H1 (cell line): ENCODE data around the gene ZNF644. TPM values are rescaled to one million over a fixed set of nuclear protein-coding genes. Genes with fewer than 3 reads are reported as not detected.

Experiments used
- KDM5A ChIP-seq: fragments of 200-600 bp; IDR thresholded peaks from 2 replicates; pipeline ENCODE4 v1.7.1; 2012; ENCODE audit warnings: mild to moderate bottlenecking, low read length, inconsistent platforms, mixed read lengths
- POLR2AphosphoS5 ChIP-seq: IDR thresholded peaks from 2 replicates; pipeline ENCODE4 v1.6.1; 2011; ENCODE audit warnings: low read depth, low read length
- SP1 ChIP-seq: IDR thresholded peaks from 2 replicates; pipeline ENCODE4 v1.6.1; 2011; ENCODE audit warnings: low read depth, low read length
- SUZ12 ChIP-seq: fragments of 200-600 bp; sonication (generic); IDR thresholded peaks from 2 replicates; pipeline ENCODE4 v1.6.1; 2012; ENCODE audit warnings: mild to moderate bottlenecking, inconsistent platforms, low read length, moderate library complexity, mixed read lengths
- TCF12 ChIP-seq: IDR thresholded peaks from 2 replicates; pipeline ENCODE4 v1.6.1; 2011; ENCODE audit warnings: low read depth, mild to moderate bottlenecking, low read length
- TEAD4 ChIP-seq: IDR thresholded peaks from 2 replicates; pipeline ENCODE4 v1.6.1; 2012; ENCODE audit warnings: low read depth, low read length, inconsistent platforms, mixed read lengths
- USF2 ChIP-seq: IDR thresholded peaks from 2 replicates; pipeline ENCODE4 v1.6.1; 2011; ENCODE audit warnings: low read length, improper control_type of control experiment
- polyA plus RNA-seq, 7 experiments: library from polyadenylated mRNA; depleted of rRNA in 3 of 7; stranded (reverse) in 5 of 7; unstranded in 2 of 7; fragments of >200 nt in 5 of 7; fragments of 200-250 nt in 2 of 7; gene quantifications; 1 replicate in 5 of 7; 2 replicates in 1 of 7; 4 replicates in 1 of 7; pipeline versions ENCODE4 v1.2.1 to v1.2.3, GENCODE V29; 2011 to 2013; ENCODE audit warnings: missing spikeins in 2 of 7, mixed read lengths in 2 of 7
- total RNA-seq: library from RNA; stranded (reverse); fragmentation: NEBNext Ultra II Directional; extraction: Animal tissue kit (Norgen Biotek cat#: 25700); gene quantifications from 2 replicates; pipeline ENCODE4 v1.2.1, GENCODE V29; 2021

ZNF644 gene
- total and polyA plus RNA-seq, 2 of the 8 experiments (the other 6 are each of a cell fraction or from before 2014, with no cell fraction given) = 14.5 to 93.5 TPM

GRCh38 chr1:90989990-90990389 is 31.8 kb downstream of the ZNF644 start (continued):
- TF ChIP-seq KDM5A = no peak
- no peak for TF ChIP-seq SUZ12
- no peak for TF ChIP-seq TEAD4
- TF ChIP-seq USF2 = no peak
- TF ChIP-seq POLR2AphosphoS5 = no peak
- TF ChIP-seq TCF12 = no peak
- TF ChIP-seq SP1 = no peak
